NCI-H1048 (cell line): ENCODE measurements around the gene HM13.
"Not testable (repeated sequence)": the region's sequence is repeated elsewhere in the genome, so short reads cannot be mapped to it uniquely, and the experiment has no call there.

Experiments
- DNase-seq: peaks from one replicate; lab custom pipeline; 2025; lab: John Stamatoyannopoulos, UW

Gene HM13

DNA sequence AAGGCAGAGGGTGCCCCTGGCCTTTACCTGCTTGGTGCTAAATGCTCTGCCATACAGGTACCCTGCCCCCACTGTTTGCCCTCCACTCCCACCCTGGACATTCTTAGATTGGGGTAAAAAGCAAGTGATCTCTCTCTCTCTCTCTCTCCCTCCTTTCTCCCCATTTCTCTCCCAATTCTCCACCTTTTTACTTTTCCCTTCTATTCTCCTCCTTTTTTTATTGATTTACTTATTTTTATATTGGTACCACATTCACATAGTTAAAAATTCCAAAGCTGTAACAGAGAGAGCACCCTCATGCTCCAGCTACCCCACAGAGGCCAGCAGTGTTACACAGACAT, 53.1 kb downstream of the HM13 start:
- no peak for DNase-seq

DNA sequence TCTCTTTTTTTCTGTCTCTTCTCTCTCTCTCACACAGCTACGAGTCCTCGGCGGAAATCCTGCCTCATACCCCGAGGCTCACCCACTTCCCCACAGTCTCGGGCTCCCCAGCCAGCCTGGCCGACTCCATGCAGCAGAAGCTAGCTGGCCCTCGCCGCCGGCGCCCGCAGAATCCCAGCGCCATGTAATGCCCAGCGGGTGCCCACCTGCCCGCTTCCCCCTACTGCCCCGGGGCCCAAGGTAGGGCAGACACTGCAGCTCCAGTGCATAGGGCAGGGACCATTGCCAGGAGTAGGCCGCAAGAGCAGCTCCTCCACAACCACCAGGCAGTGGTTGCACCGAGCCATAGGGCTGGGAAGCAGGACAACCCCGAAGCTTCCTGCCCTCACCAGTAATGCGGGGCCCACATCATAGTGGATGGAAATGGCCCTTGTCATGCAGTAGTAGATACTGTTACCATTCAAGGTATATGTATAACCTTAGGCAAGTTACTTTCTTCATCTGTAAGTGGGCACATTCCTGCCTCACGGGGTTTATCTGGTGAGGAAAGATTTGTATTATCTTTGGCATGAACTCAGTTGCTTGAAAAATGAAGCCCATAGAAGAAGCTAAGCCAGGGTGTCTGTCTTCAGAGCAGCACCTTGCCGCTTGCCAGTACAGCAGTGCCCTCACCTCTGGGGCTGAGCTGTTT, 53.9 kb downstream of the HM13 start:
- DNase-seq, result no peak

DNA sequence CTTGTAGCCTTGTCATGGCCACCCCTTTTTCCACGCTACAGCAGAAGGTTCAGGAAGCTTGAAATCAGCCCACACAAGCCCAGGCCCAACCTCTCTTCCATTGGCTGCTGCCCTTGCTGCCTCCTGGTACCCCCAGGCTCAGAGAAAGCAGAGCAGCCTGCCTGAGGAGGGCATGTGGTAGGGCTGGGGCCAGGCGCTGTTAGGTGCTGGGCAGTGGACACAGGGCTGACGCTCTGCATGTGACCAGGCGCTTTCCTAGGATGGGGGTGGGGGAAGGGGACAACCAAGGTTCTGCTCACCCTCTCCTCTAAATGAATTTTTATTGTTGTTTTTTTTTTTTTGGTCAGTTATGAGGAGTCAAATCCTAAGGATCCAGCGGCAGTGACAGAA, 54.5 kb downstream of the HM13 start:
- no peak for DNase-seq

DNA sequence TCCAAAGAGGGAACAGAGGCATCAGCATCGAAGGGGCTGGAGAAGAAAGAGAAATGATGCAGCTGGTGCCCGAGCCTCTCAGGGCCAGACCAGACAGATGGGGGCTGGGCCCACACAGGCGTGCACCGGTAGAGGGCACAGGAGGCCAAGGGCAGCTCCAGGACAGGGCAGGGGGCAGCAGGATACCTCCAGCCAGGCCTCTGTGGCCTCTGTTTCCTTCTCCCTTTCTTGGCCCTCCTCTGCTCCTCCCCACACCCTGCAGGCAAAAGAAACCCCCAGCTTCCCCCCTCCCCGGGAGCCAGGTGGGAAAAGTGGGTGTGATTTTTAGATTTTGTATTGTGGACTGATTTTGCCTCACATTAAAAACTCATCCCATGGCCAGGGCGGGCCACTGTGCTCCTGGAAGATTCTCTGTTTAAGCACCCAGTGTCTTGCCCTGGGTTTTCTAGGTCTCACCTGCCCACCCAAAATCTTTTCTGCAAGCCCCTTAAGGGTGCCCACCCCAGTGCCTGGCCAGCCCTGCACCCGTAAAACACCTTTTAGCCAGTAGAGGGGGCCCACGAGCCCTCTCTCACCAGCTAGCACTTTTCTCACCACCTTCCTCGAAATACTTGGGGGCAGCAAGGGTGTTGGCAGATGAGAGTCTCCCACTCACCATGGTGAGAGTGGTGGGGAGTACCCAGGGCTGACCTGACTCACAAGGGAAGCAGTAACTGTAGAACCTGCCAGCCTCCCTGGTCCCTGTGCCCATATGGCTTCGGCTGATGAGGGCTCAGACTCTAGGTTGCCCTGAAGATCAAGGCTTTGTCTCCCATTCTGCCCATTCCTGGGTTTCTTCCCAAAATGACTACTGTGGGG, 55.1 kb downstream of the HM13 start:
- DNase-seq, result no peak

DNA sequence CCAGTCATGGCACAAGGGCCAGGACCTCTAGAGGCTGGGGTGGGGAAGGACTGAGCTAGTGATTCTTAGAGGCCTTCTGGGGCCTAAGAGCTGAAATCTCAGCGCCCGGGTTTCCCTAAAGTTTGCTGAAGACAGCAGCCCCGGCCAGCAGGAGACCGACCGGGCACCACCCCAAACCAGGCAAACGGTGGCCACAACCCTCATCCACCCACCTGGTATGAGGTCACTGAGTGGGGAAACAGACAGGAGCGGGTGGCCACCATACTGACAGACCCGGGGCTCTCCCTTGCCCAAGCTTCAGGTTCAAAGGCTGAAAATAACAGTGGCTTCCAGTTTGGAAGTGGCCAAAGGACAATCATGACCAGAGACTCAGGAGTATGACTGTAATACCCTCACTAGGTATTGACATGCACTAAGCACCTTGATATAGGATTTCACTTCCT, 55.8 kb downstream of the HM13 start:
- DNase-seq, result no peak

DNA sequence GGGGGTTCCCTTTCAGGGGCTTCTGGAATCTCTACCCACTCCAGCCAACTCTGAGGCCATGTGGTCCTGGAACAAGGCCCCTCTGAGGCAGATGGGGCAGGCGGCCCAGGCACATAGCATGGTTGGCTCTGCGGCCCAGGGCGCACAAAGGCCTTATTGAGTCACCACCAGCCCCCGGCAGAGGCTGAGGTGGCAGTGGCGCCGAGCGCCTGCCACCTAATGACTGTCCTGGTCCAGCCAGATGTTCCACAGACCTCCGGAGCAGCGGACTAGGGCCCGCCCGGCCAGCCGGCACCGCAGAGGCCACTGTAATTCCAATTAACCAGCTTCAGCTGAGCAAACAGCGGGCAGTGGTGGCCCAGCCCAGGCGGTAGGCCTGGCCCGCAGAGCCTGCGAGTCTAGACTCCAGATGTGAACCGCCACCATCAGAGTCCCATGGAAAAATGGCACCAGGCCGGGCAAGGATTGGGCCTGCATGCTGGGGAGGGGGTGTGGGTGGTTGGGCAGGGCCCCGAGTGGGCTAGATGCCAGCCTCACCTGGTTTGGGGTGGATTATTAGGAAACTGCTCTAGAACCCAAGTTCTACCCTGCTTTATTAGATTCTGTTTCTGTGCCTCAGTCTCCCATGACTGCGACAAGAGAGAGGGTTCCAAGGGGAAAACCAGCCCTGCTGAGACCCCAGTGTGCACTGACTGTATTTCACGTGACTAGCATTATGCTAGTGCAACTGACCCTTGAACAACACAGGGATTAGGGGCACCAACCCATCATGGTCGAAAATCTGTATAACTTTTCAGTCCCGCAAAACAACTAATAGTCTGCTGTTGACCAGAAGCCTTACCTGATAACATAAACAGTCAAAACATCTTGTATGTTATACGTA, 56.7 kb downstream of the HM13 start:
- no peak for DNase-seq

DNA sequence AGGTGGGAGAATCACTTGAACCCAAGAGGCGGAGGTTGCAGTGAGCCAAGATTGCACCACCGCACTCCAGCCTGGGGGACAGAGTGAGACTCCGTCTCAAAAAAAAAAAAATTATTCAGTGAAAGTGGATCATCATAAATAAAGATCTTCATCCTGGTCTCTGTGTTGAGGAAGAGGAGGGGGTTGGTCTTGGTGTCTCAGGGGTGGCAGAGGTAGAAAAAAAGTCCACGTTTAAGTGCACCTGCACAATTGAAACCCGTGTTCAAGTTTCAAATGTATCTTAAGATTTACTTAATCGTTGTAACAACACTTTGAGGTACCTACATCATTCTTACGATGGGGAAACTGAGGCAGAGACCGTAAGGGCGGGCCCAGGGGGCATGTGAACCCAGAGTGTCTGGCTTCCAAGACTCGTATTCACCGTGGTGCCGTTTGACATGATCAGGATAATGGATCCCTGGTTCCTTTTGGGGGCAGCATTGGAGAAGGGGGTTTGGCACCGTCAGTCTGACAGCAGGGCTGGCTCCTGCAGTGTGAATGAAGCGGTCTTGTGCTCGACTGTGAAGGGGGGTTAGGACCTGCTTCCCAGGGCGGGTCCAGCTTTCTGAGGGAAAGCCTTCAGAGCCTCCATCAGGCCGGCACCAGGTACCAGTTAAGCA, 57.9 kb downstream of the HM13 start:
- DNase-seq, result no peak

DNA sequence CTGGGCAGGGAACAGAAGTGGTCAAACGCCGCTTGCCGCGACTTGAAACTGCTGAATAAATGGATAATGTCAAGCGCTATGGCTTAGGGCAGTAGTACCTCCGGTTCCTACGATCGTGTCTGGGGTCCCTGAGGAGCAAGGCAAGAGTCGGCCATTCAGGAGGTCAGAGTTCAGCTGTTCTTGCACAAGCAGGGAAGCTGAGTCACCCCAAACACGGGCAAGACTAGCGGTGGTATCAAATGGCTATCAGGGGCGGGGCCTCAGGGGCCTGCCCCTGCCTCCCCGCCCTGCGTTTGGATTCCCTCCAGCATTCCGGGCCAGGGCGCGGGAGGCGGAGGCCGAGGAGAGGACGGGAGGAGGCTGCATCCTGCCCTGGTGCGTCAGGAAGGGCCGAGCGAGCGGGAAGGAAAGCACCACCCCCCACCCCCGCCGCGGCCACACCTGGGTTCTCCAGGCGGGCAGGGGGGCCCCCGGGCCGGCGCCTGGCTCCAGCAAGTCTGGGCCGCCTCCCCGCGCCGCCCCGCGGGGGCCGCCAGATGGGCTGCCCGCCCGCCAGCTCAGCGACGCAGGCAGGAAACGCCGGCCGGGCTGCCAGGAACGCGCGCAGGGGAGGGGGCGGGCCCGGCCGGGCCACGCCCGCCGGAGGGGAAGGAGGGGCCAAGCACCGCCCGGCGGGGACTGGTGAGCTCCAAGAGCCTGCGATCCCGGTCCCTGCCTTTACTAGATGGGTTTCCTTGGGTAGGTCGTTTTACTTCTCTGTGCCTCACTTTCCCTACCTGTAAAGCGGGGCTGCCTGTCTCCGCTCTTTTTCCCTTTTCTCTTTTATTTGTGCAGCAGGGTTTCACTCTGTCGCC, 58.7 kb downstream of the HM13 start:
- peak; percentile 99 for DNase-seq

DNA sequence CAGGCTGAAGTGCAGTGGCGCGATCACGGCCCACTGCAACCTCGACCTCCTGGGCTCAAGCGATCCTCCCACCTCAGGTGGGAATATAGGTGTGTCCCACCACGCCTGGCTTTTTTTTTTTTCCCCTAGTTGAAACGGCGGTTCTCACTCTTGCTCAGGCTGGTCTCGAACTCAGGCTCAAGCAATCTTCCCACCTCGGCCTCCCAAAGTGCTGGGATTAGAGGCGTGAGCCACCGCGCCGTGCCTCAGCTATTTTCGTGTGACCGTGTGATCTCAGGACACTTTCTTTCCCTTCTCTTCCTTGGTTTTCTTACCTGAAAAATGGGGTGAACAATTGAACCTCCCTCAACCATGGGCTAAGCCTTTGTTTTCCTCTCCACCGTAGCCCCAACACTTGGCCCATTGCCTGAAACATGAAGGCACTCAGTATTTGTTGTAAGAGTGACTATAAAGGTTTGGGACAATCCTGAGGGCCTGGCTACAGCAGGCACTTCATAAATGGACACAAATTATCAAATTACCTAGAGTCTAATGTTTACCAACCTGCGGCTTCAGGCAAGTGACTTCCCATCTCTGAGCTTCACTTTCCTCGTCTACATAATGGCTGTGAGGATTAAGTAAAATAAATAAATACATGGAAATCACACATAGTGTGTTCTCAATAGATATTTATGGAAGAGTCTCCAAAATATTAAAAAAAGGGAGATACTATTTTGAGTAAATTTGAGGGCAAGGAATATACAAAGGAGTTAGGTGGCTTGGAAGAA, 59.5 kb downstream of the HM13 start:
- DNase-seq, result no peak

DNA sequence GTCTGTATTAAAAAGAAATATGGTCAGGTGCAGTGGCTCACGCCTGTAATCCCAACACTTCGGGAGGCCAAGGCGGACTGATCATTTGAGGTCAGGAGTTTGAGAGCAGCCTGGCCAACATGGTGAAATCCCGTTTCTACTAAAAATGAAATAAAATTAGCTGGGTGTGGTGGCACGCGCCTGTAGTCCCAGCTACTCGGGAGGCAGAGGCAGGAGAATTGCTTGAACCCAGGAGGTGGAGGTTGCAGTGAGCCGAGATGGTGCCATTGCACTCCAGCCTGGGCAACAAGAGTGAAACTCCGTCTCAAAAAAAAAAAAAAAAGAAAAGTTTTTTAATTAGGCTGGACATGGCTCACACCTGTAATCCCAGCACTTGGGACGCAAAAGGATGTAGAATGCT, 60.7 kb downstream of the HM13 start:
- DNase-seq, result not testable (repeated sequence)

DNA sequence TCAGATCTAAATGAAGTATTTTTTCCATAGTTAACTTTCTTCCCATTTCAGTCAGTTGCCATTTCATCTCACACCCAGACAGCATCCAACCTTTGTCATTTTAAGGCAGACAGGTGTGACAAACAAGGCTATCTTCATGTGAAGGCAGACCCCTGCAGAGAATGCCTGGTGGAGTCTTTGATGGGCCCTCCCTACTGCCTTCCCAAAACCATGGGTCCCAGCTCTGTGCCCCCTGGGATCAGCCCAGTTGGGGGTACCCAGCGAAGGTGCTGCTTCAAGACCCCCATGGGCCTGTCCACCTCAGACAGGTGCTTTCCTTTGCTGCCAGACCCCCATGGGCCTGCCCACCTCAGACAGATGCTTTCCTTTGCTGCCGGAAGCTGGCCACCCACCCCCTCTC, 62.5 kb downstream of the HM13 start:
- no peak for DNase-seq

DNA sequence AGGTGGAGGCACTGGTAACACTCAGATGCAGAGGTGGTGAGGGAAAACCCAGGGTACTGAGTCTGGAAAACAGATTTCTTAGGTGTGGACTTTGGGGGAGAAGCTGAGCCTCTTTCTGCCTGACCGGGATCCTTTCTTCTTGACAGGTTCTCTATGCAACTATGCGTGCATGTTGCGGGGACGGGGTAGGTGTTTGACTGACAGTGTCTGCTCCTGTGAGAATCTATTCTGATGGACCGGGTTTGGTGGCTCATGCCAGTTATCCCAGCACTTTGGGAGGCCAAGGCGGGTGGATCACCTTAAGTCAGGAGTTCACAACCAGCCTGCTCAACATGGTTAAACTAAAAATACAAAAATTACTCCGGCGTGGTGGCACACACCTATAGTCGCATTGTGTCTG, 63.0 kb downstream of the HM13 start:
- DNase-seq, result no peak

DNA sequence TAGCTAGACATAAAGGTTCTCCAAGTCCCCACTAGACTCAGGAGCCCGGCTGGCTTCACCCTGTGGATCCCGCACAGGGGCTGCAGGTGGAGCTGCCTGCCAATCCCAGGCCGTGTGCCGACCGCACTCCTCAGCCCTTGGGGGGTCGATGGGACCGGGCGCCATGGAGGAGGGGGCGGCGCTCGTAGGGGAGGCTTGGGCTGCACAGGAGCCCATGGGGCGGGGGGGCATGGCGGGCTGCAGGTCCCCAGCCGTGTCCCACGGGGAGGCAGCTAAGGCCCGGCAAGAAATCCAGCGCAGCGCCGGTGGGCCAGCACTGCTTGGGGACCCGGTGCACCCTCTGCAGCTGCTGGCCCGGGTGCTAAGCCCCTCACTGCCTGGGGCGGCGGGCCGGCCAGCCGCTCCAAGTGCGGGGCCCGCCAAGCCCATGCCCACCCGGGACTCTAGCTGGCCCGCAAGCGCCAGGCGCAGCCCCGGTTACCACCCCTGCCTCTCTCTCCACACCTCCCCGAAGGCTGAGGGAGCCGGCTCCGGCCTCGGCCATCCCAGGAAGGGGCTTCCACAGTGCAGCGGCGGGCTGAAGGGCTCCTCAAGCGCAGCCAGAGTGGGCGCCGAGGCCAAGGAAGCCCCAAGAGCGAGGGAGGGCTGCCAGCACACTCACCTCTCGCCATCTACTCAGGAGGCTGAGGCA, 64.4 kb downstream of the HM13 start:
- DNase-seq, result no peak

DNA sequence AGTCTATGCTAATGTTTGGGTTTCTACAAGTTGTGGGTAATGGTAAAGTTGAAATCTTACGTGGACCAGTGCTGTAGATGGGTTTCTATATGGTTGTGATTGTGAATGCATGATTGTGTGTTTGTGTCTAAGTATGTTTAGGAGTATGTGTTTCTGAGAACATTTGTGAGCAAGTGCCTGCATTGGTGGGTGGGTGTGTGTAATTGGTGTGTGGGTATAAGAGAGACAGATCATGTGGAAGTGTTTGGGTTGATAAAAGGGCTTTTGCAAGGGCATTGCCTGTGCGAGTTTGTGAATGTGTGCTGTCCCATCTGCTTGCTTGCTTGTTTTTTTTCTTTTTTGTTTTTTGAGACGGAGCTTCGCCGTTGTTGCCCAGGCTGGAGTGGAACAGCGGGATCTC, 65.0 kb downstream of the HM13 start:
- no peak for DNase-seq

DNA sequence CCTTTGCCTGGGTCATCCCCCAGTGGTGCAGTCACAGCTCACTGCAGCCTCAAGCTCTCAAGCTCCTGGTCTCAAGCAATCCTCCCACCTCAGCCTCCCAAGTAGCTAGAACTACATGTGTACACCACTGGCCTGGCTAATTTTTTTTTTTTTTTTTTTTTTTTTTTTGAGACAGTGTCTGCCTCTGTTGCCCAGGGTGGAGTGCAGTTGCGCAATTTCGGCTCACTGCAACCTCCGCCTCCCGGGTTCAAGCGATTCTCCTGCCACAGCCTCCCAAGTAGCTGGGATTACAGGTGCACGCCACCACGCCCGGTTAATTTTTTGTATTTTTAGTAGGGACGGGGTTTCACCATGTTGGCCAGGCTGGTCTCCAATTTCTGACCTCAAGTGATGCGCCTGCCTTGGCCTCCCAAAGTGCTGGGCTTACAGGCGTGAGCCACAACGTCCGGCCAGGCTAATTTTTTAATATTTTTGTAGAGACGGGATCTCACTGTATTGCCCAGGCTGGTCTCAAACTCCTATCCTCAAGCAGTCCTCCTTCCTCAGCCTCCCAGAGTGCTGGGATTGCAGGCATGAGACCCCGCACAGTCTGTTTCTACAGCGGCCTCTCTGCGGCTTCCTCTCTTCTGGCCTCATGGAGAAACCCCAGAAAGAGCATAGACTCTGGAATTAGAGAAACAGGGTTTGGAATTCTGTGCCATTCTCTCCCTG, 65.9 kb downstream of the HM13 start:
- not testable (repeated sequence) for DNase-seq

DNA sequence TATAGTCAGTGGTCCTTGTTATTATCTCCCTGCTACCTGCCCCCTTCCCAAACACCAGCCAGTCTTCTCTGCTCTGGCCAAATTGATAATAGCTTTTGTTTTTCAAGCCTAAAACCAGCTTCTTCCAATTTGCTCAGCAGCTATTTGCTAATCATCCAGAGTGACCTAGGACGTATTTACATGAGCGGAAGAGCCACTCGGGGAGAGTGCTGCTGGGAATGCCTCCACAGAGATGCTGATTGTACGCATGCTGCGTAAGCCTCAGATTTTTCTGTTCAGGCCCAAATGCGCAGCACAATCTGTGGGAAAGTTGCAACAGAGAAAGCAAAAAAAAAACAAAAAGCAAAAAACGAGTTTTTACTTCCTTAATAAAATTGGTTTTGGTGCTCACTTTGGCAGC, 66.5 kb downstream of the HM13 start:
- DNase-seq, result no peak

DNA sequence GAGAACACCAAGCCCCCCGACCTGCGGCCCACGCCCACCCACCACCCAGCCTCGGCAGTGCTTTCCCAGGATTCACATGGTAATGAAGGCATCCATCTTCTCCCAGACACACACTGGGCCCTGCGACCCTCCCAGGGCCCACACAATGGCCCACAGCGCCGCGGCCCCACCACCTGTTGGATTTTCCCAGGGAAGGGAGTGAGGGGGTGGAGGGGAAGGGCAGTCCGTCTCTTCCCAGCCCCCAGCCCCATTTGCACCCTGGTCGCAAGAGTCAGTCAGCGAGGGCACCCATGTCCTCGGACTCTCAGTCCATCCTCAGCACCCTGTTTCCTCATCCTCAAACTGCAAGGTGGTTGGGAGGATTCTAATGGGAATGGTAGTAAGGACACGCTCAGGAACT, 67.1 kb downstream of the HM13 start:
- no peak for DNase-seq

DNA sequence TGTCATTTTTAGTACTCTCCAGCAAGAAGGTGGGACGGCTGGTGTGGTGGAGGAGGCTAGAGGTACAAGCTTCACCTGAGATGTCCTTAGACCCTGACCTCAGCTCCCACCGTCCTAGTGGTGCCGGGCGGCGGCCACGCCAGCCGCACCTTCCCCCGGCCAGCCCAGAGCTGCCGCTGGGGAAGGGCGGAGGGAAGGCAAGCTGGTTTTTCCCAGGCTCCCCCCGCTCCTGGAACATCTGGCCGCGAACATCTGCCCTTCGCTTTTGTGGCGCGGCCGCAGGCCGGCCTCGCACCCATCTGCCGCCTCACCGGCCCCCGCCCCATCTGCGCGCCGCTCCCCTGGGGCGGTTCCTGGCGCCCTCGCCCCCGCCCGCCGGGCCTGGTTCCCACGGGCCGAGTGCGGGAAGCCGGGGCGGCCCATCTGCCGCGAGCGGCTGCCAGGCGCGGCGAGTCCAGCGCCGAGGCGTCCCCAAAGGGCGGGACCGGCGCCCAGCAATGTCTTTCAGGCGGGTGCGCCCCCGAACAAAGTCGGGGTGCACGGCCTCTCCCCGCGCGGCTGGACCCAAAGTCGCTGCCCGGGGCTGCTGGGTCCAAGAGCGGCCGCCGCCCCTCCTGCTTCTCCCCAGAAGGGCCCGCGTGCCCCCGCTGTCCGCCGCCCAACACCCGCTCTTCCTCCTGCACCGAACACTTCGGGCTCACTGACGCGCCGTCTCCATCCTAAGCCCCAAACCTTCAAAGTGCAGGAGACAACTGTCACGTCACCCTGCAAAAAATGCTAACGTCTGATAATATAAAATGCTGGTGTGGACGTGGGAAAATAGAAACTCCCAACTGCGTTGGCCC, 73.5 kb downstream of the HM13 start:
- DNase-seq, result no peak
